H1 (cell line): ENCODE data around the gene ZAR1. TPM values are rescaled to one million over a fixed set of nuclear protein-coding genes. Genes with fewer than 3 reads are reported as not detected.

Source experiments
- CTCF ChIA-PET: fragments of 300-600 bp; sonication (Branson Sonifier 250); formaldehyde crosslinking; loops from one replicate; lab custom pipeline; 2021; ENCODE audit not compliant: partially characterized antibody; lab: Charles Lee
- POLR2A ChIA-PET: fragments of 300-600 bp; sonication (Branson Sonifier 250); formaldehyde crosslinking; loops from one replicate; lab custom pipeline; 2021; ENCODE audit warnings: inconsistent platforms; ENCODE audit not compliant: partially characterized antibody; lab: Charles Lee
- DNase-seq, 2 experiments: peaks; one replicate each; pipeline versions ENCODE4 v3.0.0 to v3.0.0-alpha.2; 2010 to 2022; ENCODE audit warnings: low spot score in 2 of 2, low read depth in 1 of 2, mixed read lengths in 1 of 2
- FAIRE-seq: peaks from 2 replicates; lab custom pipeline; 2011; peaks lifted over from hg19 to GRCh38; lab: Jason Lieb, UNC
- H2AFZ ChIP-seq: 2 replicates; pipeline ENCODE4 v1.8.1; 2012; ENCODE audit warnings: low read length, inconsistent platforms
- H2AK5ac ChIP-seq: 2 replicates; pipeline ENCODE4 v1.6.1; 2013; ENCODE audit warnings: low read depth, low read length
- H2BK120ac ChIP-seq: replicated peaks from 2 replicates; pipeline ENCODE3; 2013; ENCODE audit warnings: low read depth, low read length, inconsistent platforms
- H2BK12ac ChIP-seq: 2 replicates; pipeline ENCODE4 v1.6.1; 2013; ENCODE audit warnings: low read depth, low read length
- H2BK15ac ChIP-seq: 2 replicates; pipeline ENCODE4 v1.6.1; 2013; ENCODE audit warnings: low read length
- H2BK20ac ChIP-seq: 2 replicates; pipeline ENCODE4 v1.6.1; 2013; ENCODE audit warnings: low read length
- H2BK5ac ChIP-seq: 2 replicates; pipeline ENCODE4 v1.6.1; 2013; ENCODE audit warnings: low read depth, low read length
- H3K14ac ChIP-seq: 2 replicates; pipeline ENCODE4 v1.6.1; 2013; ENCODE audit warnings: inconsistent platforms; ENCODE audit not compliant: insufficient read length
- H3K18ac ChIP-seq: 2 replicates; pipeline ENCODE4 v1.6.1; 2013; ENCODE audit warnings: low read length; ENCODE audit errors: extremely low read depth
- H3K23ac ChIP-seq: 2 replicates; pipeline ENCODE4 v1.6.1; 2013; ENCODE audit warnings: inconsistent platforms; ENCODE audit not compliant: insufficient read length
- H3K23me2 ChIP-seq: 2 replicates; pipeline ENCODE4 v1.6.1; 2013; ENCODE audit warnings: low read depth, low read length
- H3K27ac ChIP-seq: 2 replicates; pipeline ENCODE4 v1.6.1; 2011; ENCODE audit warnings: low read depth, low read length, inconsistent platforms
- H3K27me3 ChIP-seq, 4 experiments: replicated peaks in 1 of 4; 1 replicate in 1 of 4; 2 replicates in 3 of 4; pipeline versions ENCODE4 v1.6.1 to v1.8.1; 2011 to 2013; ENCODE audit warnings: low read length in 3 of 4, mild to moderate bottlenecking in 3 of 4, inconsistent platforms in 2 of 4, mixed read lengths in 2 of 4, moderate library complexity in 1 of 4; ENCODE audit not compliant: control insufficient read depth in 3 of 4, insufficient read depth in 3 of 4; ENCODE audit errors: extremely low read depth in 1 of 4
- H3K36me3 ChIP-seq, 4 experiments: 2 replicates each; pipeline versions ENCODE4 v1.6.1 to v1.8.1; 2011 to 2013; ENCODE audit warnings: mild to moderate bottlenecking in 4 of 4, low read length in 3 of 4, moderate library complexity in 2 of 4, control low read depth in 1 of 4, inconsistent platforms in 1 of 4; ENCODE audit not compliant: insufficient read depth in 4 of 4, control insufficient read depth in 2 of 4
- H3K4ac ChIP-seq: replicated peaks from 2 replicates; pipeline ENCODE3; 2013; ENCODE audit warnings: low read length, low read depth, mixed read lengths, inconsistent platforms; ENCODE audit not compliant: insufficient read length
- H3K4me1 ChIP-seq, 4 experiments: replicated peaks in 1 of 4; 1 replicate in 1 of 4; 2 replicates in 3 of 4; pipeline versions ENCODE4 v1.6.1 to v1.8.1; 2011 to 2013; ENCODE audit warnings: low read length in 3 of 4, inconsistent platforms in 2 of 4, mixed read lengths in 1 of 4; ENCODE audit not compliant: insufficient read depth in 4 of 4, control insufficient read depth in 3 of 4
- H3K4me2 ChIP-seq, 2 experiments: 2 replicates each; pipeline versions ENCODE4 v1.6.1 to v1.8.1; 2011 to 2013; ENCODE audit warnings: low read depth in 2 of 2, low read length in 2 of 2, control low read depth in 1 of 2, inconsistent platforms in 1 of 2, mild to moderate bottlenecking in 1 of 2; ENCODE audit not compliant: insufficient read depth in 1 of 2
- H3K4me3 ChIP-seq, 4 experiments: fragments of 200-600, 300-600 bp in 1 of 4; sonication (generic), shearing (Covaris generic), sonication (Bioruptor Twin) in 1 of 4; 2 replicates each; pipeline versions ENCODE4 v1.5.1 to v1.8.1; 2011 to 2016; ENCODE audit warnings: low read length in 4 of 4, low read depth in 3 of 4, control low read depth in 2 of 4, inconsistent platforms in 2 of 4, mild to moderate bottlenecking in 2 of 4, mixed read lengths in 1 of 4, moderate library complexity in 1 of 4; ENCODE audit not compliant: insufficient read depth in 2 of 4; ENCODE audit errors: extremely low read depth in 1 of 4
- H3K56ac ChIP-seq: replicated peaks from 2 replicates; pipeline ENCODE3; 2013; ENCODE audit warnings: low read depth, mild to moderate bottlenecking, mixed read lengths, low read length, inconsistent platforms; ENCODE audit not compliant: insufficient read length
- H3K79me1 ChIP-seq: 2 replicates; pipeline ENCODE4 v1.6.1; 2013; ENCODE audit warnings: low read depth, low read length, control low read depth
- H3K79me2 ChIP-seq, 2 experiments: 2 replicates each; pipeline versions ENCODE4 v1.6.1 to v1.8.1; 2012 to 2013; ENCODE audit warnings: low read length in 2 of 2, mild to moderate bottlenecking in 2 of 2, inconsistent platforms in 1 of 2; ENCODE audit not compliant: insufficient read depth in 2 of 2, control insufficient read depth in 1 of 2
- H3K9ac ChIP-seq, 4 experiments: replicated peaks in 1 of 4; 1 replicate in 1 of 4; 2 replicates in 3 of 4; pipeline versions ENCODE4 v1.6.1 to v1.8.1; 2011 to 2013; ENCODE audit warnings: low read depth in 3 of 4, low read length in 3 of 4, control low read depth in 2 of 4, mild to moderate bottlenecking in 2 of 4, moderate library complexity in 2 of 4, inconsistent platforms in 1 of 4; ENCODE audit errors: extremely low read depth in 1 of 4
- H3K9me3 ChIP-seq, 2 experiments: 2 replicates each; pipeline versions ENCODE4 v1.6.1 to v1.8.1; 2012 to 2013; ENCODE audit warnings: mild to moderate bottlenecking in 2 of 2, moderate library complexity in 2 of 2, control low read depth in 1 of 2, inconsistent platforms in 1 of 2, low read depth in 1 of 2, low read length in 1 of 2, mixed read lengths in 1 of 2; ENCODE audit not compliant: insufficient read depth in 2 of 2
- H4K20me1 ChIP-seq, 2 experiments: replicated peaks in 1 of 2; 2 replicates each; pipeline versions ENCODE3 to v1.8.1; 2011 to 2013; ENCODE audit warnings: inconsistent platforms in 2 of 2, low read length in 2 of 2, mild to moderate bottlenecking in 1 of 2; ENCODE audit not compliant: insufficient read depth in 2 of 2, control insufficient read depth in 1 of 2
- H4K5ac ChIP-seq: 2 replicates; pipeline ENCODE4 v1.6.1; 2013; ENCODE audit warnings: low read length, low read depth, mixed read lengths, inconsistent platforms; ENCODE audit not compliant: insufficient read length
- H4K8ac ChIP-seq: 2 replicates; pipeline ENCODE4 v1.8.0; 2013; ENCODE audit warnings: mild to moderate bottlenecking, moderate library complexity, low read length, inconsistent platforms; ENCODE audit not compliant: insufficient read depth; ENCODE audit errors: extremely low read depth
- H4K91ac ChIP-seq: replicated peaks from 2 replicates; pipeline ENCODE3; 2013; ENCODE audit warnings: low read length, mixed read lengths, inconsistent platforms; ENCODE audit not compliant: insufficient read length
- BCL11A ChIP-seq, 2 experiments: IDR thresholded peaks; one replicate each; pipeline ENCODE4 v1.6.1; 2011; ENCODE audit warnings: low read depth in 2 of 2, low read length in 2 of 2, mild to moderate bottlenecking in 2 of 2
- CEBPB ChIP-seq: IDR thresholded peaks from 2 replicates; pipeline ENCODE4 v1.6.1; 2012; ENCODE audit warnings: low read depth, low read length
- GTF2F1 ChIP-seq: IDR thresholded peaks from 2 replicates; pipeline ENCODE4 v1.6.1; 2012; ENCODE audit warnings: low read depth, low read length, improper control_type of control experiment, borderline replicate concordance
- RAD21 ChIP-seq, 2 experiments: IDR thresholded peaks in 1 of 2; conservative IDR thresholded peaks in 1 of 2; 2 replicates each; pipeline ENCODE4 v1.6.1; 2011; ENCODE audit warnings: low read depth in 2 of 2, low read length in 2 of 2, improper control_type of control experiment in 1 of 2, inconsistent platforms in 1 of 2, mild to moderate bottlenecking in 1 of 2, moderate library complexity in 1 of 2
- WGBS, 2 experiments: shearing (Covaris generic) in 1 of 2; methylation state at CpG; one replicate each; pipeline versions ENCODE4 v1.1.6 to v1.1.7; 2013 to 2015; ENCODE audit warnings: low lambda C conversion rate in 2 of 2, mixed read lengths in 2 of 2, inconsistent platforms in 1 of 2, low coverage in 1 of 2, missing lambda C conversion rate in 1 of 2; ENCODE audit not compliant: insufficient replicate concordance in 2 of 2, insufficient coverage in 1 of 2, insufficient read length in 1 of 2; ENCODE audit errors: extremely low coverage in 1 of 2, missing lambda C conversion rate in 1 of 2; 5-methylcytosine and 5-hydroxymethylcytosine counted together
- polyA plus RNA-seq, 7 experiments: library from polyadenylated mRNA; depleted of rRNA in 3 of 7; stranded (reverse) in 5 of 7; unstranded in 2 of 7; fragments of >200 nt in 5 of 7; fragments of 200-250 nt in 2 of 7; gene quantifications; 1 replicate in 5 of 7; 2 replicates in 1 of 7; 4 replicates in 1 of 7; pipeline versions ENCODE4 v1.2.1 to v1.2.3, GENCODE V29; 2011 to 2013; ENCODE audit warnings: missing spikeins in 2 of 7, mixed read lengths in 2 of 7
- total RNA-seq: library from RNA; stranded (reverse); fragmentation: NEBNext Ultra II Directional; extraction: Animal tissue kit (Norgen Biotek cat#: 25700); gene quantifications from 2 replicates; pipeline ENCODE4 v1.2.1, GENCODE V29; 2021

ZAR1 gene
- total and polyA plus RNA-seq, 2 of the 8 experiments (the other 6 are each of a cell fraction or from before 2014, with no cell fraction given), result 0.33 to 0.78 TPM

DNA sequence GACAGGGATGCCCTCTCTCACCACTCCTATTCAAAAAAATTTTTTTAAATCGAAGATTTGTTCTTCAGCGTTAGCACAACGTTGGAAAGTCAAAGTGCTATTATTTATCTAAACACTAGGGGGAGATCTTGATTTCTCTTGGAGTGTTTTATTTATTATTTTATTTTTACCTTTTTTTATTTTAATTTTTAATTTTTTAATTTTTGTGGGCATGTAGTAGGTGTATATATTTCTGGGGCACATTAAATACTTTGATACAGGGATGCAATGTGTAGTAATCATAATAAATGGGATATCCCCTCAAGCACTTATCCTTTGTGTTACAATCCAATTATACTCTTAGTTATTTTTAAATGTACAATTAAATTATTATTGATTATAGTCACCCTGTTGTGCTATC lies 44.3 kb upstream of the ZAR1 start:
- no peaks in the 10 kb centered on the region for H3K79me2 ChIP-seq
- TF ChIP-seq RAD21 (IDR thresholded peaks at IDR 0.05 in 1 of 2, conservative IDR thresholded peaks at IDR 0.05 in 1 of 2; ENCODE audit: low read depth in 2 of 2, low read length in 2 of 2) (peak in 1 of 2 experiments; percentile 40; a peak in 3 of 4 replicates), CEBPB (no peak), GTF2F1 (no peak), BCL11A (IDR thresholded peaks at IDR 0.05; ENCODE audit: low read depth in 2 of 2, low read length in 2 of 2) (no peak)
- H2BK20ac ChIP-seq, result no peak overlapping the region
- H3K23ac ChIP-seq, result no peak overlapping the region
- H3K27me3 ChIP-seq, result no peaks in the 10 kb centered on the region
- no peak overlapping the region for H3K4me3 ChIP-seq
- no peak overlapping the region for H2BK120ac ChIP-seq
- H3K36me3 ChIP-seq, result no peaks in the 10 kb centered on the region
- H2AK5ac ChIP-seq, result no peak overlapping the region
- H4K91ac ChIP-seq, result no peak overlapping the region
- H2BK15ac ChIP-seq, result no peak overlapping the region
- H2BK5ac ChIP-seq, result no peak overlapping the region
- no peak overlapping the region for H3K9ac ChIP-seq
- 44% methylated on average over 3 of the region's 3 CpGs; no CpG with 5 or more reads in 1 of the 2 experiments for WGBS, 2 experiments
- no peaks in the 10 kb centered on the region for H3K4me1 ChIP-seq
- no peaks in the 10 kb centered on the region for H3K9me3 ChIP-seq
- no peak overlapping the region for H3K14ac ChIP-seq
- no peaks in the 10 kb centered on the region for H3K79me1 ChIP-seq
- no peak overlapping the region for H4K8ac ChIP-seq
- H2BK12ac ChIP-seq, result no peak overlapping the region
- no peak overlapping the region for H3K56ac ChIP-seq
- no peak for DNase-seq
- CTCF ChIA-PET, result interaction anchor here (0.7 to 2.8 kb wide), 14 partner anchors 9 to 131 kb away, joined by 3 to 9 read pairs (median 3); no protein-coding TSS in a partner anchor
- no peak overlapping the region for H4K5ac ChIP-seq
- no peak overlapping the region for H3K4ac ChIP-seq
- no peak overlapping the region for H2AFZ ChIP-seq
- no peaks in the 10 kb centered on the region for H4K20me1 ChIP-seq
- H3K23me2 ChIP-seq, result no peaks in the 10 kb centered on the region
- H3K18ac ChIP-seq, result no peak overlapping the region
- no peak for FAIRE-seq
- POLR2A ChIA-PET, result no interaction called here
- no peak overlapping the region for H3K27ac ChIP-seq
- no peak overlapping the region for H3K4me2 ChIP-seq
